Fibroblast of skin of right quadriceps (primary cell): Measurements from ENCODE around the gene NOXO1.
A peak's percentile ranks its signal among the peaks of the same experiment; 100 is the strongest.
"Not testable (repeated sequence)": the region's sequence is repeated elsewhere in the genome, so short reads cannot be mapped to it uniquely, and the experiment has no call there.

Experiments
- DNase-seq: peaks from one replicate; pipeline ENCODE4 v3.0.0-alpha.2; 2013

NOXO1 gene

GRCh38 chr16:1959269-1960039 is 21.8 kb downstream of the NOXO1 start, which contains the start of gene NDUFB10:
Gene NDUFB10, plus strand, starts transcription at chr16:1959538. Its CDS starts 87 bp downstream, at chr16:1959625.
- peak; percentile 87 for DNase-seq

DNA sequence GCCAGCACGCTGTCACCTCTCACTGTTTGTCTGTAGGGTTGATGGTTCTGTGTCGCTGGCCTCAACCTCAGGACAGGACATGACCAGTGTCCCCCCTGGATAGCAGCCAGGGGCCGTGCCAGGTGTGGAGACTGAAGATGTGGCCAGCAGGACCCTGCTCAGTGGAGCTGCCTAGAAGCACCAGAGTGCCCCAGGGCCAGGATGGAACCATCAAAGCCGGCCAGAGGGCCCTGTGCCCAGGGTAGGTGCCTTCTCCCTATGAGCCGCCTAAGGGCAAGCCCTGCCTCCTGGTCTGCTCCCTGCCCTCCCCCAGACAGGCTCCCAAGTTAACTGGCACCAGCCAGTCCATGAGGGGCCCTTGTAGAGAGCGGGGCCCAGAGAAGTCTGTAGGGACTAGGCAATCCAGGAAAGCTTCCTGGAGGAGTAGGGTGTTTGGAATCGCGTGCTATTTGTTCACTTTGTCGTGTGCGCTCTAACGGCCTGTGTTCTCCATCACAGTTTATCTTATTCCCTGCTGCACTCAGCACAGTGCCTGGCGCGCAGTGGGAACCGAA is 22.5 kb downstream of the NOXO1 start:
- DNase-seq, result no peak

DNA sequence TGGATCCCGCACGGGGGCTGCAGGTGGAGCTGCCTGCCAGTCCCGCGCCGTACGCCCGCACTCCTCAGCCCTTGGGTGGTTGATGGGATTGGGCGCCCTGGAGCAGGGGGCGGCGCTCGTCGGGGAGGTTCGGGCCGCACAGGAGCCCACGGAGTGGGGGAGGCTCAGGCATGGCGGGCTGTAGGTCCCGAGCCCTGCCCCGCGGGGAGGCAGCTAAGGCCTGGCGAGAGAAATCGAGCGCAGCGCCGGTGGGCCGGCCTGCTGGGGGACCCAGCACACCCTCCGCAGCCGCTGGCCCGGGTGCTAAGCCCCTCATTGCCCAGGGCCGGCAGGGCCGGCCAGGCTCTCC is 23.2 kb downstream of the NOXO1 start:
- DNase-seq, result not testable (repeated sequence)

DNA sequence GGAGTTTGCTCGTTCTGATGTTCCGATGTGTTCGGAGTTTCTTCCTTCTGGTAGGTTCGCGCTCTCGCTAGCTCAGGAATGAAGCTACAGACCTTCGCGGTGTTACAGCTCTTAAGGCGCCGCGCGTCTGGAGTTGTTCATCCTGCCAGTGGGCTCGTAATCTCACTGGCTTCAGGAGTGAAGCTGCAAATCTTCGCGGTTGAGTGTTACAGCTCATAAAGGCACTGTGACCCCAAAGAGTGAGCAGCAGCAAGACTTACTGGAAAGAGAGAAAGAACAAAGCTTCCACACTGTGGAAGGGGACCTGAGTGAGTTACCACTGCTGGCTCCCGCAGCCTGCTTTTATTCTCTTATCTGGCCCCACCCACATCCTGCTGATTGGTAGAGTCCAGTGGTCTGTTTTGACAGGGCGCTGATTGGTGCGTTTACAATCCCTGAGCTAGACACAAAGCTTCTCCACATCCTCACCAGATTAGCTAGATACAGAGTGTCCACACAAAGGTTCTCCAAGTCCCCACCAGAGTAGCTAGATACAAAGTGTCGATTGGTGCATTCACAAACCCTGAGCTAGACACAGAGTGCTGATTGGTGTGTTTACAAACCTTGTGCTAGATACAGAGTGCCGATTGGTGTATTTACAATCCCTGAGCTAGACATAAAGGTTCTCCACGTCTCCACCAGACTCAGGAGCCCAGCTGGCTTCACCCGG is 23.7 kb downstream of the NOXO1 start:
- DNase-seq, result not testable (repeated sequence)

GRCh38 chr16:1953734-1954133 is 27.5 kb downstream of the NOXO1 start:
- DNase-seq, result no peak

- DNase-seq, result no peak
These were observed 30.7 kb downstream of the NOXO1 start for GRCh38 chr16:1950559-1950958.

GRCh38 chr16:1950047-1950446 is 31.2 kb downstream of the NOXO1 start:
- no peak for DNase-seq

DNA sequence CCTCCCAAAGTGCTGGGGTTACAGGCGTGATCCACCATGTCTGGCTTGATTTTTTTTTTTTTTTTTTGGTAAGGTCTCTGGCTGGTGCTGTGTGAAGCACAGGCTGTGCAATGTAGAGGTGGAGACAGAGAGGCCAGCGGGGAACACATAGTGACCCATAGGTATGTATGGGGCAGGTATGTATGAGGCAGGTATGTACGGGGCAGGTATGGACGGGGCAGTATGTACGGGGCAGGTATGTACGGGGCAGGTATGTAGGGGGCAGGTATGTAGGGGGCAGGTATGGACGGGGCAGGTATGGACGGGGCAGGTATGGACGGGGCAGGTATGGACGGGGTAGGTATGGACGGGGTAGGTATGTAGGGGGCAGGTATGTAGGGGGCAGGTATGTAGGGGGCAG is 31.8 kb downstream of the NOXO1 start:
- no peak for DNase-seq

- no peak for DNase-seq
These were observed 33.9 kb downstream of the NOXO1 start for GRCh38 chr16:1947369-1947670.

DNA sequence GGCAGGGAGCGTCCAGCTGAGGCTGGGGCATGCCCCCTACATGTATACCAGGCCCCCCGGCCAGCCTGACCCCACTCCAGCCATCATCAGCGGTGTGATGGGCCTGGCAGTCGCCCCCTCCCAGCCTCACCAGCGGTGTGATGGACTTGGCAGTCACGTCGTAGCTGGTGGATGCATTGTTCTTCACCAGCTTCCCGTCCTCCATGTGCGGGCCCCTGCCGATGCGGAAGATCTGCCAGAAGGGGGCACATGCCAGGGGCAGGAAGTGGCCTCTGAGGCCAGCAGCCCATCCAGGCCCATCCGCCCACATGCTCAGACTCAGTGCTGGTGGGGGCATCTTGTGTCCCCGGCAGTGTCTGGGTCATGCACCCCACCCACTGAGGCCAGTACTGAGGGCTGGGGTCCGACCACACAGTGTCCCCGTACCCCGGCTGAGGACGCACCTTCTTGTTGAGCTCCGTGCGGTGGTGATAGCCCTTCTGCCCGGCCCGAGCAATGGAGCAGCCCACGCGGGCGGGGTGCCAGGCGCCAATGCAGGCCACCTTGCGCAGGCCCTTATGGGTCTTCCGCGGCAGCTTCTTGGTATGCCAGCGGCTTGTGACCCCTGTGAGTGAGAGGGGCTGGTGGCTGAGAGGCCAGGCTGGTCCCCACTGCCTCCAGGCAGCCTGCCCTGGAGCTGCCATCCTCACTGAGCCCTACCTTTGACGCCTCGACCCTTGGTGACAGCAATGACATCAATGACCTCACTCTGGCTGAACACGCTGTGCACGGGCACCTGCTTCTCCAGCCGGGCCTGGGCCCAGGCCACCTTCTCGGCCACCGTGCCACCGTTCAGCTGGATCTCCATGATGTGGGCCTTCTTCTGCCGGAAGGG is 34.5 kb downstream of the NOXO1 start:
- DNase-seq, result no peak

DNA sequence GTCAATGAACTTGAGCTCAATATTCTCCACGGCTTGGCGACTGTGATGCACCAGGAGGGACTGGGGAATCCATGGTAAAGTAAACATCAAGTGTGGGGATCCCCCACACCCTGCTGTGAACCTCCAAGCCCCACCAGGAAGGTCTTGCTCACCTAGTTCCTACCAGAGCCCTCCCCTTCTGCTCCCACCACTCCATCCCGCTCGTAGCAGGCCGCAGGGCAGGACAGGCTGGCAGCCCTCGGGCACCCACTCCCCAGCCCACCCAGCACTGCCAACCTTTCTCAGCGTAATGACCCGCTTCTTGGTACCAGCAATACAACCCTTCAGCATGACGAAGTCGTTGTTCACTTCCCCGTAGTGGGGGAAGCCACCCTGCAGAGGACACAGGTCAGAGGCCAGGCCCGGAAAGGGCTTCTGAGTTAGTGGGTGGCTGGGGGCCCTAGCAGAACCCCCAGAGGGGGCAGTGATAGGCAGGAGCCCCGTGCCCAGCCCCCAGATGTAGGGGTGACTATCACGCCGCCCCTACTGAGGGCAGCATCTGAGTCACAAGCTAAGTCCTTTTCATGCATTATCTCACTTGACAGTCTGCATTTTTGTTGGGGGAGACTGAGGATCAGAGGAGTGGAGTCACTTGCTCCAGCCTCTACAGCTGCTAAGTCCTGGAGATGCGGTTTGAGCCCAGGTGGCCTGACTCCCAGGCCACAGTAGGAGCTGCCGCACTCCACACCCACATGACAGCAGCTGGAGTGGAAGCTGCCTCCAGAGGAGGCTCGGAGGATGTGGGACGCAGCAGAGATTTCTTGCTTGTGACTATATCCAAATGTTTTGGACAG is 35.5 kb downstream of the NOXO1 start:
- no peak for DNase-seq

- DNase-seq, result no peak
These were observed 36.6 kb downstream of the NOXO1 start for GRCh38 chr16:1944612-1945199.

GRCh38 chr16:1942810-1943726 is 38.2 kb downstream of the NOXO1 start, which contains the start of gene MSRB1:
Gene MSRB1, minus strand, starts transcription at chr16:1943199. Its CDS starts 43 bp downstream, at chr16:1943156.
- peak; percentile 98 for DNase-seq

DNA sequence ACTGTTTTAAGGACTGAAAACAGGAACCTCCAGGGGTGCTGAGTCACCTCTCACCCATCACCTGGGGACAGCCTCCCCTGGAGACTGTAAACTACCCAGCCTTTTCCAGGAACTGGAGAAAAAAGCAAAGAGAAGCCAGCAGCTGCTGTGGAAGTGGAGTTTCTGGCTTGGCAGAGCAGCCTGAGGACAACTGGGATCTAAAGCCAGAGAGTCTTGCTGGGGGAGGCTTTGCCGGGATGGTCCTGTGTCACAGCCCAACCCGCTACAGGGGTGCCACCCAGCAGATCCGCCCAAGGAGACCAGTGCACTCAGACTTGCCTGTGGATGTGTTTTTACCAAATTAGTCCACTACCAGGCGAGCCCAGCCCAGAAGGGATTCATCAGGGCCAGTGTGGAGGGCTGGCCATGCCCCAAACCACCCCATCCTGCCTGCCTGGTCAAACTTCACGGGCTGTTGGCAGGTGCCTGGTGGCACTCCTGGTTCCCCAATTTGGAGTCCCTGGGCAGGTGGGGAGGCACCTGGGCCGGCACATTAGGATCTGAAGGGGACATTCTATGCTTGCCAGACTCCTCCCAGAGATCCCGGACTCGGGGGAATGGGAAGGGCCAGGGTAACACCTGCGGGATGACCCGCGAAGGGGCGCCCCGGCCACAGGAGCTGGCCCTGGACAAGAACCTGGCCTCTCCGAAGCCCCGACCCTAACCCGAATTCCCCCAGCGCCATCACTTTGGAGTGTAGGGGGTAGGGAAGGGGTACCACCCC is 39.0 kb downstream of the NOXO1 start:
- DNase-seq, result no peak

DNA sequence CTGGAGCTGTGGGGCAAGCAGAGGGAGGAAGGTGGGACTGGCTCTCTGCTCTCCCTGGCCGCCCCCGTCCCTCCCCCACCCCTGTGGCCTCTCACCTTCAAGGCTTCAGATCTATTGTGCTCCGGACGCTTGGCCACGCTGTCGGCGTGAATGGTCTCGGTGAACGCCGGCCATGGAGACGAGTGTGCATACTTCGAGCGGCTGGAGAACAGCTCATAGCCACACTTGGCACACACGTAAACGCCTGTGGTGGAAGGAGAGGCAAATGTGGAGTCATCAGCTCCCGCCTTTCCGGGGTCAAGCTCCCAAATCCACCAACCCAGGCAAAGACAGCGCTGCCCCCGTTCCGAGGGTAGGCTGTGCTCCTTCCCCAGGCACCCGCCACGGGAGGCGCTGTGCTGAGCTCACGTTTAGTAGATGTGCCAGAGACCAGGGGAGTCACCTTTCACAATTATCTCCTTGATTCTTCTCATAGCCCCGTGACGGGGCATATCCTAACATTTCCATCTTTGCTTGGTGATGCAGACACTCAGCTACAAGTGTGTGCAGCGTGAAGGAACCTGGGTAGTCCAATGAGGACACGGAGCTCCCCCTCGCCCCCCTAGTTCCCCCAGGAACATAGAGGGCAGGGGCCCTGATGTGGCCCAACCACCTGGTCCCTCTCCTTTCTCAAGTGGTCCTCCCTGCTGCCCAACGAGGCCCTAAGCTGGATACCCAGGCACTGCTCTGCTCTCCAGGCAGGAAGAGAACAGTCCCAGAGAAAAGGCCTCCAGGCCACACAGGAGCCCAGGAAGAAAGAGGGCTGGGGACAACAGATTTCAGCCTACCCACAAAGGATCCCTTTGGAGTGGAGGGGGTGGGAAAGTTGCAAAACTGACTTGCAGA is 39.9 kb downstream of the NOXO1 start:
- DNase-seq, result peak; percentile 46

GRCh38 chr16:1940273-1941161 is 40.8 kb downstream of the NOXO1 start:
- no peak for DNase-seq

- DNase-seq, result not testable (repeated sequence)
These were observed 41.4 kb downstream of the NOXO1 start for GRCh38 chr16:1939833-1940232.

DNA sequence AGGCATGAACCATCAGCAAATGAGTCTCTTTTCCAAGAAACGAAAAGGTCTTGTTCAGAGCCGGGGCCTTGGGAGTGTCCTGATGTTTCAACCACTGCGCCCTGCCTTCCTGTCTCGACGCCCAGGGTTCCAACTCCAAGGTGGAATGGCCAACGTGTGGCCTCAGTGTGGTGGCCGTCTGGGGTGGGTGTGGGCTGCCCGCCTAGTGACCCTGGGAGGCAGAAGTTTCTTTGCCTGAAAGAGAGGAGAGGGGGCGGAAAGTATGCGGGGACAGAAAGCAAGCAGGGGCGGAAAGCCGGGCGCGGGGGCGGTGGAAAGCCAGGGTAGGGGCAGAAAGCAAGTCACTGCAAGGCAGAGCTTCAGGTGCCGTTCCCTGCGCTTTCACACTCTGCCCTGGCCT is 42.4 kb downstream of the NOXO1 start:
- DNase-seq, result no peak
